HL-60 (cell line): Measurements from ENCODE around the gene LRRC46.

Experiments used
- DNase-seq, 2 experiments: peaks; one replicate each; pipeline ENCODE4 v3.0.0-alpha.2; 2010 to 2020; ENCODE audit warnings: low read depth in 1 of 2, low spot score in 1 of 2
- H3K27ac ChIP-seq: fragments of 250-450 bp; sonication (Bioruptor Pico); replicated peaks from 2 replicates; pipeline ENCODE4 v1.5.1; 2020; ENCODE audit warnings: mild to moderate bottlenecking, moderate library complexity
- H3K27me3 ChIP-seq: fragments of 250-450 bp; sonication (Bioruptor Pico); 2 replicates; pipeline ENCODE4 v1.5.1; 2021; ENCODE audit warnings: mild to moderate bottlenecking, moderate library complexity; ENCODE audit not compliant: insufficient read depth, poor library complexity, severe bottlenecking
- H3K4me3 ChIP-seq: replicated peaks from 2 replicates; pipeline ENCODE4 v1.5.1; 2011; ENCODE audit warnings: mild to moderate bottlenecking, control low read depth, low read length; ENCODE audit not compliant: insufficient read depth
- CTCF ChIP-seq: IDR thresholded peaks from one replicate; pipeline ENCODE4 v1.5.1; 2011; ENCODE audit warnings: low read length, control low read depth, inconsistent platforms; ENCODE audit not compliant: insufficient read depth
- GABPA ChIP-seq: IDR thresholded peaks from 2 replicates; pipeline ENCODE4 v1.6.1; 2012; ENCODE audit warnings: low read depth
- POLR2AphosphoS5 ChIP-seq: IDR thresholded peaks from 2 replicates; pipeline ENCODE4 v1.6.1; 2012; ENCODE audit warnings: low read depth
- REST ChIP-seq: IDR thresholded peaks from 2 replicates; pipeline ENCODE4 v1.6.1; 2012; ENCODE audit warnings: low read depth; ENCODE audit not compliant: insufficient replicate concordance
- SPI1 ChIP-seq: IDR thresholded peaks from 2 replicates; pipeline ENCODE4 v1.6.1; 2012; ENCODE audit warnings: low read depth, mild to moderate bottlenecking, borderline replicate concordance

LRRC46 gene

GRCh38 chr17:47879776-47880454 lies 48.4 kb downstream of the LRRC46 start:
- Histone ChIP-seq H3K4me3 (no peak overlapping the region), H3K27ac (no peak overlapping the region), H3K27me3 (peaks cover 9% of the 10 kb centered on the region)
- TF ChIP-seq CTCF (no peak), REST (no peak), POLR2AphosphoS5 (no peak), SPI1 (no peak), GABPA (no peak)
- DNase-seq, result no peak

GRCh38 chr17:47882247-47882646 lies 50.8 kb downstream of the LRRC46 start:
- Histone ChIP-seq H3K27me3 (peaks cover 9% of the 10 kb centered on the region), H3K27ac (no peak overlapping the region), H3K4me3 (no peak overlapping the region)
- no peak for TF ChIP-seq CTCF
- no peak for TF ChIP-seq POLR2AphosphoS5
- no peak for TF ChIP-seq REST
- no peak for TF ChIP-seq SPI1
- no peak for TF ChIP-seq GABPA
- DNase-seq, result no peak

- no peak overlapping the region for H3K4me3 ChIP-seq
- no peak overlapping the region for H3K27ac ChIP-seq
- TF ChIP-seq SPI1, result no peak
- no peak for TF ChIP-seq REST
- TF ChIP-seq CTCF, result no peak
- TF ChIP-seq GABPA, result no peak
- TF ChIP-seq POLR2AphosphoS5, result no peak
- peaks cover 9% of the 10 kb centered on the region for H3K27me3 ChIP-seq
- no peak for DNase-seq
These were observed 51.5 kb downstream of the LRRC46 start for GRCh38 chr17:47882695-47883588.
